ENCODE results near the gene MVB12B. TPM values are rescaled to one million over a fixed set of nuclear protein-coding genes. Genes with fewer than 3 reads are reported as not detected.

MVB12B gene
- total RNA-seq, 4 donors from 2014 or later, result 6.1 to 18.0 (median 13.2) TPM

- no peak for TF ChIP-seq POLR2A (IDR thresholded peaks at IDR 0.05)
- TF ChIP-seq CTCF (IDR thresholded peaks at IDR 0.05 in 4 of 5, conservative IDR thresholded peaks at IDR 0.05 in 1 of 5), result no peak
- intact Hi-C loops (cut with DNase I; ENCODE audit: low total_unique reads), result no loop called here
- H3K27me3 ChIP-seq, result no peaks in the 10 kb centered on the region
- H3K9me3 ChIP-seq, result no peaks in the 10 kb centered on the region
- H3K4me1 ChIP-seq, result peaks cover 43 to 44% of the 10 kb centered on the region in 2 donors
- no peak overlapping the region for H3K4me3 ChIP-seq
- no peaks in the 10 kb centered on the region for H3K36me3 ChIP-seq
- no peak for DNase-seq
- in situ Hi-C loops (cut with MboI; ENCODE audit: low sequenced_read_pairs in 4 of 4), result no loop called here
- ATAC-seq, result no peak
- H3K27ac ChIP-seq, result no peak overlapping the region
Measured at GRCh38 chr9:126423916-126424185, 97.2 kb downstream of the MVB12B start.

- Histone ChIP-seq H3K9me3 (no peaks in the 10 kb centered on the region), H3K27me3 (no peaks in the 10 kb centered on the region), H3K4me3 (no peak overlapping the region), H3K36me3 (no peaks in the 10 kb centered on the region), H3K4me1 (peaks cover 38 to 39% of the 10 kb centered on the region in 2 donors), H3K27ac (no peak overlapping the region)
- in situ Hi-C loops (cut with MboI; ENCODE audit: low sequenced_read_pairs in 4 of 4) (no loop called here), intact Hi-C loops (cut with DNase I; ENCODE audit: low total_unique reads) (no loop called here)
- no peak for TF ChIP-seq CTCF (IDR thresholded peaks at IDR 0.05 in 4 of 5, conservative IDR thresholded peaks at IDR 0.05 in 1 of 5)
- TF ChIP-seq POLR2A (IDR thresholded peaks at IDR 0.05), result no peak
- ATAC-seq (no peak), DNase-seq (no peak)
Measured at GRCh38 chr9:126424511-126424910, 97.9 kb downstream of the MVB12B start.

GRCh38 chr9:126428534-126429175 is 102.0 kb downstream of the MVB12B start:
- Histone ChIP-seq H3K27ac (no peak overlapping the region), H3K4me3 (no peak overlapping the region), H3K9me3 (no peaks in the 10 kb centered on the region), H3K27me3 (no peaks in the 10 kb centered on the region), H3K4me1 (no peaks in the 10 kb centered on the region), H3K36me3 (no peaks in the 10 kb centered on the region)
- DNase-seq (no peak), ATAC-seq (no peak)
- intact Hi-C loops (cut with DNase I; ENCODE audit: low total_unique reads) (no loop called here), in situ Hi-C loops (cut with MboI; ENCODE audit: low sequenced_read_pairs in 4 of 4) (no loop called here)
- TF ChIP-seq CTCF (IDR thresholded peaks at IDR 0.05 in 4 of 5, conservative IDR thresholded peaks at IDR 0.05 in 1 of 5) (no peak), POLR2A (IDR thresholded peaks at IDR 0.05) (no peak)

- no peak overlapping the region for H3K27ac ChIP-seq
- H3K4me1 ChIP-seq, result no peaks in the 10 kb centered on the region
- H3K27me3 ChIP-seq, result no peaks in the 10 kb centered on the region
- no peak overlapping the region for H3K4me3 ChIP-seq
- no peak for TF ChIP-seq POLR2A (IDR thresholded peaks at IDR 0.05)
- TF ChIP-seq CTCF (IDR thresholded peaks at IDR 0.05 in 4 of 5, conservative IDR thresholded peaks at IDR 0.05 in 1 of 5), result no peak
- no peaks in the 10 kb centered on the region for H3K36me3 ChIP-seq
- intact Hi-C loops (cut with DNase I; ENCODE audit: low total_unique reads), result no loop called here
- DNase-seq, result no peak
- H3K9me3 ChIP-seq, result no peaks in the 10 kb centered on the region
- in situ Hi-C loops (cut with MboI; ENCODE audit: low sequenced_read_pairs in 4 of 4), result no loop called here
- no peak for ATAC-seq
Measured at GRCh38 chr9:126429190-126429589, 102.6 kb downstream of the MVB12B start.

GRCh38 chr9:126430124-126430523 is 103.5 kb downstream of the MVB12B start:
- in situ Hi-C loops (cut with MboI; ENCODE audit: low sequenced_read_pairs in 4 of 4) (no loop called here), intact Hi-C loops (cut with DNase I; ENCODE audit: low total_unique reads) (no loop called here)
- Histone ChIP-seq H3K4me1 (no peaks in the 10 kb centered on the region), H3K4me3 (no peak overlapping the region), H3K9me3 (no peaks in the 10 kb centered on the region), H3K27ac (no peak overlapping the region), H3K27me3 (no peaks in the 10 kb centered on the region), H3K36me3 (no peaks in the 10 kb centered on the region)
- ATAC-seq, result no peak
- DNase-seq, result no peak
- TF ChIP-seq POLR2A (IDR thresholded peaks at IDR 0.05) (no peak), CTCF (IDR thresholded peaks at IDR 0.05 in 4 of 5, conservative IDR thresholded peaks at IDR 0.05 in 1 of 5) (no peak)
